ENCODE measurements around the gene IER5L. TPM values are rescaled to one million over a fixed set of nuclear protein-coding genes. Genes with fewer than 3 reads are reported as not detected.
A peak's percentile ranks its signal among the peaks of the same experiment; 100 is the strongest.

Gene IER5L
- total and polyA plus RNA-seq, 9 of the 15 experiments (the other 6 are each of a cell fraction or from before 2014, with no cell fraction given) = 0.14 to 11.9 (median 0.52) TPM

DNA sequence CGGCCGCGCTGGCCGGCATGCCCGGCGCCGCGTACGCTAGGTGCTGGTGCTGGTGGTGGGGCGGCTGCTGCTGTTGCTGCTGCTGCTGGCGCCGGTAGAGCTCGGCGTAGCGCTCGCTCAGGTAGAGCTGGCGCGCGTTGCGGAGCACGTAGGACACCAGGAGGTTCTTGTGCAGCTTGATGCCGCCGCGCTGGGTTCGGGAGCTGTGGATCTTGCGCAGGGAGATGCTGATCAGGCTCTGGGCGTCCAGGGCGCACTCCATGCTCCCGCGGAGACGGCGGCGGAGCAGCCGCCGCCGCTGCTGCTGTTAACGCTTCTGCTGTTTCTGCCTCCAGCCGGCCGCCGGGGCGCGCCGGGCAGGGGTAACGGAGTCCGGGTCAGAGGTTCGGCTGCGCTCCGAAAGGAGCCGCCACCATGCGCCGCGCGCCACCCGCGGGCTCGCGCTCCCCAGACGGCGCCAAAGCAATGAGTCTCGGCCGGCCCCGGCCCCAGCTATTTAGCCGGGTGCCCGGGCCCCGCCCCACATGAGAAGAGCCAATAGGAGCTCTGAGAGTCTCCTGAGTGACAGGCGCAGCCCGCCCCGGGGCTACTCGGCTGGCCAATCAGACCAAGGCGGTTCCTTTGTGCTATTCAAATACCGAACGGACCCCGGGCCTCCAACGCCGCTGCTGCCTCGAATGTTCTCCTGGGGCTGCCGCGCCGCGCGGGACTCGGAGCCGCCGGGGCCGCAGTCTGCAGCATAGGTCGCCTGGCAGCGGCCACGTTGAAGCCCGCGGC is at the start of gene IER5L (continued):
- TF ChIP-seq, protein P1, sequence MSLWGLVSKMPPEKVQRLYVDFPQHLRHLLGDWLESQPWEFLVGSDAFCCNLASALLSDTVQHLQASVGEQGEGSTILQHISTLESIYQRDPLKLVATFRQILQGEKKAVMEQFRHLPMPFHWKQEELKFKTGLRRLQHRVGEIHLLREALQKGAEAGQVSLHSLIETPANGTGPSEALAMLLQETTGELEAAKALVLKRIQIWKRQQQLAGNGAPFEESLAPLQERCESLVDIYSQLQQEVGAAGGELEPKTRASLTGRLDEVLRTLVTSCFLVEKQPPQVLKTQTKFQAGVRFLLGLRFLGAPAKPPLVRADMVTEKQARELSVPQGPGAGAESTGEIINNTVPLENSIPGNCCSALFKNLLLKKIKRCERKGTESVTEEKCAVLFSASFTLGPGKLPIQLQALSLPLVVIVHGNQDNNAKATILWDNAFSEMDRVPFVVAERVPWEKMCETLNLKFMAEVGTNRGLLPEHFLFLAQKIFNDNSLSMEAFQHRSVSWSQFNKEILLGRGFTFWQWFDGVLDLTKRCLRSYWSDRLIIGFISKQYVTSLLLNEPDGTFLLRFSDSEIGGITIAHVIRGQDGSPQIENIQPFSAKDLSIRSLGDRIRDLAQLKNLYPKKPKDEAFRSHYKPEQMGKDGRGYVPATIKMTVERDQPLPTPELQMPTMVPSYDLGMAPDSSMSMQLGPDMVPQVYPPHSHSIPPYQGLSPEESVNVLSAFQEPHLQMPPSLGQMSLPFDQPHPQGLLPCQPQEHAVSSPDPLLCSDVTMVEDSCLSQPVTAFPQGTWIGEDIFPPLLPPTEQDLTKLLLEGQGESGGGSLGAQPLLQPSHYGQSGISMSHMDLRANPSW (CRISPR knock-in tag; IDR thresholded peaks at IDR 0.05) = no peak
- TF ChIP-seq CREBBP (IDR thresholded peaks at IDR 0.05; ENCODE audit: low read depth, low read length) = no peak
- TF ChIP-seq, protein P2, sequence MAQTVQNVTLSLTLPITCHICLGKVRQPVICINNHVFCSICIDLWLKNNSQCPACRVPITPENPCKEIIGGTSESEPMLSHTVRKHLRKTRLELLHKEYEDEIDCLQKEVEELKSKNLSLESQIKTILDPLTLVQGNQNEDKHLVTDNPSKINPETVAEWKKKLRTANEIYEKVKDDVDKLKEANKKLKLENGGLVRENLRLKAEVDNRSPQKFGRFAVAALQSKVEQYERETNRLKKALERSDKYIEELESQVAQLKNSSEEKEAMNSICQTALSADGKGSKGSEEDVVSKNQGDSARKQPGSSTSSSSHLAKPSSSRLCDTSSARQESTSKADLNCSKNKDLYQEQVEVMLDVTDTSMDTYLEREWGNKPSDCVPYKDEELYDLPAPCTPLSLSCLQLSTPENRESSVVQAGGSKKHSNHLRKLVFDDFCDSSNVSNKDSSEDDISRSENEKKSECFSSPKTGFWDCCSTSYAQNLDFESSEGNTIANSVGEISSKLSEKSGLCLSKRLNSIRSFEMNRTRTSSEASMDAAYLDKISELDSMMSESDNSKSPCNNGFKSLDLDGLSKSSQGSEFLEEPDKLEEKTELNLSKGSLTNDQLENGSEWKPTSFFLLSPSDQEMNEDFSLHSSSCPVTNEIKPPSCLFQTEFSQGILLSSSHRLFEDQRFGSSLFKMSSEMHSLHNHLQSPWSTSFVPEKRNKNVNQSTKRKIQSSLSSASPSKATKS (CRISPR knock-in tag; IDR thresholded peaks at IDR 0.05) = no peak
- TF ChIP-seq CHD4 (IDR thresholded peaks at IDR 0.05; ENCODE audit: insufficient read depth, insufficient replicate concordance, low read depth, low read length, poor library complexity, severe bottlenecking) = no peak
- TF ChIP-seq, protein P3, sequence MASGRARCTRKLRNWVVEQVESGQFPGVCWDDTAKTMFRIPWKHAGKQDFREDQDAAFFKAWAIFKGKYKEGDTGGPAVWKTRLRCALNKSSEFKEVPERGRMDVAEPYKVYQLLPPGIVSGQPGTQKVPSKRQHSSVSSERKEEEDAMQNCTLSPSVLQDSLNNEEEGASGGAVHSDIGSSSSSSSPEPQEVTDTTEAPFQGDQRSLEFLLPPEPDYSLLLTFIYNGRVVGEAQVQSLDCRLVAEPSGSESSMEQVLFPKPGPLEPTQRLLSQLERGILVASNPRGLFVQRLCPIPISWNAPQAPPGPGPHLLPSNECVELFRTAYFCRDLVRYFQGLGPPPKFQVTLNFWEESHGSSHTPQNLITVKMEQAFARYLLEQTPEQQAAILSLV (tag; IDR thresholded peaks at IDR 0.05) = no peak
- peak; percentile 71 for TF ChIP-seq TAF7 (tag; IDR thresholded peaks at IDR 0.05)
- no peak for TF ChIP-seq PYGO2 (tag; IDR thresholded peaks at IDR 0.05)
- no peak for TF ChIP-seq MXI1 (IDR thresholded peaks at IDR 0.05; ENCODE audit: low read depth, low read length)
- no peak for TF ChIP-seq ELF4 (CRISPR knock-in tag; IDR thresholded peaks at IDR 0.05)
- TF ChIP-seq, protein P4, sequence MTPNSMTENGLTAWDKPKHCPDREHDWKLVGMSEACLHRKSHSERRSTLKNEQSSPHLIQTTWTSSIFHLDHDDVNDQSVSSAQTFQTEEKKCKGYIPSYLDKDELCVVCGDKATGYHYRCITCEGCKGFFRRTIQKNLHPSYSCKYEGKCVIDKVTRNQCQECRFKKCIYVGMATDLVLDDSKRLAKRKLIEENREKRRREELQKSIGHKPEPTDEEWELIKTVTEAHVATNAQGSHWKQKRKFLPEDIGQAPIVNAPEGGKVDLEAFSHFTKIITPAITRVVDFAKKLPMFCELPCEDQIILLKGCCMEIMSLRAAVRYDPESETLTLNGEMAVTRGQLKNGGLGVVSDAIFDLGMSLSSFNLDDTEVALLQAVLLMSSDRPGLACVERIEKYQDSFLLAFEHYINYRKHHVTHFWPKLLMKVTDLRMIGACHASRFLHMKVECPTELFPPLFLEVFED (CRISPR knock-in tag; conservative IDR thresholded peaks at IDR 0.05) = no peak
- TF ChIP-seq, protein P5, sequence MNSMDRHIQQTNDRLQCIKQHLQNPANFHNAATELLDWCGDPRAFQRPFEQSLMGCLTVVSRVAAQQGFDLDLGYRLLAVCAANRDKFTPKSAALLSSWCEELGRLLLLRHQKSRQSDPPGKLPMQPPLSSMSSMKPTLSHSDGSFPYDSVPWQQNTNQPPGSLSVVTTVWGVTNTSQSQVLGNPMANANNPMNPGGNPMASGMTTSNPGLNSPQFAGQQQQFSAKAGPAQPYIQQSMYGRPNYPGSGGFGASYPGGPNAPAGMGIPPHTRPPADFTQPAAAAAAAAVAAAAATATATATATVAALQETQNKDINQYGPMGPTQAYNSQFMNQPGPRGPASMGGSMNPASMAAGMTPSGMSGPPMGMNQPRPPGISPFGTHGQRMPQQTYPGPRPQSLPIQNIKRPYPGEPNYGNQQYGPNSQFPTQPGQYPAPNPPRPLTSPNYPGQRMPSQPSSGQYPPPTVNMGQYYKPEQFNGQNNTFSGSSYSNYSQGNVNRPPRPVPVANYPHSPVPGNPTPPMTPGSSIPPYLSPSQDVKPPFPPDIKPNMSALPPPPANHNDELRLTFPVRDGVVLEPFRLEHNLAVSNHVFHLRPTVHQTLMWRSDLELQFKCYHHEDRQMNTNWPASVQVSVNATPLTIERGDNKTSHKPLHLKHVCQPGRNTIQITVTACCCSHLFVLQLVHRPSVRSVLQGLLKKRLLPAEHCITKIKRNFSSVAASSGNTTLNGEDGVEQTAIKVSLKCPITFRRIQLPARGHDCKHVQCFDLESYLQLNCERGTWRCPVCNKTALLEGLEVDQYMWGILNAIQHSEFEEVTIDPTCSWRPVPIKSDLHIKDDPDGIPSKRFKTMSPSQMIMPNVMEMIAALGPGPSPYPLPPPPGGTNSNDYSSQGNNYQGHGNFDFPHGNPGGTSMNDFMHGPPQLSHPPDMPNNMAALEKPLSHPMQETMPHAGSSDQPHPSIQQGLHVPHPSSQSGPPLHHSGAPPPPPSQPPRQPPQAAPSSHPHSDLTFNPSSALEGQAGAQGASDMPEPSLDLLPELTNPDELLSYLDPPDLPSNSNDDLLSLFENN (IDR thresholded peaks at IDR 0.05; ENCODE audit: low read depth in 2 of 2, low read length in 2 of 2) = no peak
- no peak for TF ChIP-seq ZNF239 (CRISPR knock-in tag; IDR thresholded peaks at IDR 0.05)
- TF ChIP-seq TARDBP (IDR thresholded peaks at IDR 0.05) = no peak
- no peak for TF ChIP-seq CBX2 (IDR thresholded peaks at IDR 0.05; ENCODE audit: insufficient read depth, low read length, poor library complexity, severe bottlenecking)
- TF ChIP-seq ESRRA (IDR thresholded peaks at IDR 0.05; ENCODE audit: borderline replicate concordance, low read depth) = no peak
- no peak for TF ChIP-seq XRCC3 (IDR thresholded peaks at IDR 0.05)

All from K562 (cell line).